Gastroesophageal sphincter (tissue), 4 donors: Measurements from ENCODE around the gene APBA1. TPM values are rescaled to one million over a fixed set of nuclear protein-coding genes. Genes with fewer than 3 reads are reported as not detected.
"Not testable (repeated sequence)": the region's sequence is repeated elsewhere in the genome, so short reads cannot be mapped to it uniquely, and the experiment has no call there.

Source experiments
- ATAC-seq: fragments of 150-250 bp; one replicate; pipeline ENCODE4 v1.9.1; 2016; ENCODE audit warnings: mild to moderate bottlenecking, moderate library complexity
- H3K27ac ChIP-seq, 4 donors: fragments of 200-600 bp; sonication (generic) in 3 of 4; 1 replicate in 3 of 4; 2 replicates in 1 of 4; pipeline ENCODE4 v1.5.1; 2016 to 2019
- H3K27me3 ChIP-seq: fragments of 200-600 bp; sonication (generic); one replicate; pipeline ENCODE4 v1.5.1; 2019
- H3K36me3 ChIP-seq, 2 donors: fragments of 200-600 bp; sonication (generic); one replicate each; pipeline ENCODE4 v1.5.1; 2019; ENCODE audit warnings: control low read depth in 1 of 2
- H3K4me1 ChIP-seq, 3 donors: fragments of 200-600 bp; sonication (generic); 1 replicate in 2 of 3; 2 replicates in 1 of 3; pipeline ENCODE4 v1.5.1; 2016 to 2019; ENCODE audit warnings: control low read depth in 2 of 3
- H3K4me3 ChIP-seq, 2 donors: fragments of 200-600 bp; sonication (generic); one replicate each; pipeline ENCODE4 v1.5.1; 2019; ENCODE audit warnings: mild to moderate bottlenecking in 1 of 2, moderate library complexity in 1 of 2
- H3K9me3 ChIP-seq, 3 donors: fragments of 200-600 bp; sonication (generic); one replicate each; pipeline ENCODE4 v1.5.1; 2017 to 2019; ENCODE audit warnings: control low read depth in 2 of 3
- CTCF ChIP-seq, 4 experiments: fragments of 200-600 bp in 2 of 4; fragments of 450-650 bp in 2 of 4; sonication (generic) in 1 of 4; IDR thresholded peaks; one replicate each; pipeline ENCODE4 v1.5.1; 2017 to 2019; ENCODE audit warnings: antibody characterized with exemption in 4 of 4, mild to moderate bottlenecking in 2 of 4, moderate library complexity in 2 of 4
- EP300 ChIP-seq: sonication (generic); formaldehyde crosslinking; IDR thresholded peaks from one replicate; pipeline ENCODE4 v1.6.1; 2017; ENCODE audit warnings: antibody characterized with exemption, mild to moderate bottlenecking
- POLR2A ChIP-seq, 2 donors: fragments of 450-650 bp; IDR thresholded peaks; one replicate each; pipeline ENCODE4 v1.6.1; 2017; ENCODE audit warnings: antibody characterized with exemption in 2 of 2, mild to moderate bottlenecking in 2 of 2, moderate library complexity in 1 of 2
- POLR2AphosphoS5 ChIP-seq: sonication (generic); formaldehyde crosslinking; IDR thresholded peaks from one replicate; pipeline ENCODE4 v1.6.1; 2017; ENCODE audit warnings: antibody characterized with exemption
- WGBS, 2 donors: methylation state at CpG; one replicate each; pipeline ENCODE4 v1.1.5; 2018; ENCODE audit warnings: low coverage in 1 of 2; 5-methylcytosine and 5-hydroxymethylcytosine counted together
- total RNA-seq, 4 donors: library from RNA; depleted of rRNA; stranded (reverse); fragments of >200 nt; gene quantifications; one replicate each; pipeline ENCODE4 v1.1.0, GENCODE V29; 2016

Gene APBA1
- total RNA-seq, 4 donors from 2014 or later, result 4.7 to 10.5 (median 5.8) TPM

GRCh38 chr9:69601698-69602097 lies 70.5 kb downstream of the APBA1 start:
- no peaks in the 10 kb centered on the region for H3K27me3 ChIP-seq
- H3K27ac ChIP-seq, result no peak overlapping the region
- WGBS, 2 donors, result 58 to 67% methylated on average over 1 of the region's 1 CpG
- no peak for ATAC-seq
- H3K36me3 ChIP-seq, result no peaks in the 10 kb centered on the region
- no peaks in the 10 kb centered on the region for H3K4me1 ChIP-seq
- no peaks in the 10 kb centered on the region for H3K9me3 ChIP-seq
- TF ChIP-seq EP300, result no peak
- no peak for TF ChIP-seq CTCF (IDR thresholded peaks at IDR 0.05)
- TF ChIP-seq POLR2AphosphoS5, result no peak
- no peak for TF ChIP-seq POLR2A (IDR thresholded peaks at IDR 0.05)
- no peak overlapping the region for H3K4me3 ChIP-seq

GRCh38 chr9:69600314-69601047 lies 71.7 kb downstream of the APBA1 start:
- Histone ChIP-seq H3K4me3 (no peak overlapping the region), H3K4me1 (no peaks in the 10 kb centered on the region), H3K27ac (no peak overlapping the region), H3K27me3 (no peaks in the 10 kb centered on the region), H3K36me3 (no peaks in the 10 kb centered on the region), H3K9me3 (no peaks in the 10 kb centered on the region)
- ATAC-seq, result no peak
- WGBS, 2 donors, result 86 to 94% methylated on average over 4 to 5 of the region's 7 CpGs
- TF ChIP-seq CTCF (IDR thresholded peaks at IDR 0.05) (no peak), EP300 (no peak), POLR2A (IDR thresholded peaks at IDR 0.05) (no peak), POLR2AphosphoS5 (no peak)

GRCh38 chr9:69599232-69599971 lies 72.8 kb downstream of the APBA1 start:
- Histone ChIP-seq H3K27ac (no peak overlapping the region), H3K4me1 (no peaks in the 10 kb centered on the region), H3K36me3 (no peaks in the 10 kb centered on the region), H3K27me3 (no peaks in the 10 kb centered on the region), H3K4me3 (no peak overlapping the region), H3K9me3 (no peaks in the 10 kb centered on the region)
- ATAC-seq, result no peak
- WGBS, 2 donors, result 58 to 100% methylated on average over 1 to 7 of the region's 8 CpGs
- TF ChIP-seq POLR2AphosphoS5, result no peak
- no peak for TF ChIP-seq CTCF (IDR thresholded peaks at IDR 0.05)
- no peak for TF ChIP-seq EP300
- no peak for TF ChIP-seq POLR2A (IDR thresholded peaks at IDR 0.05)

- not testable (repeated sequence) for H3K4me3 ChIP-seq, ATAC-seq, H3K4me1 ChIP-seq, H3K9me3 ChIP-seq, H3K27me3 ChIP-seq, H3K36me3 ChIP-seq, H3K27ac ChIP-seq
- 64% methylated on average over 1 of the region's 1 CpG; no CpG with 5 or more reads in 1 of the 2 donors for WGBS, 2 donors
Measured at GRCh38 chr9:69596906-69597305, 75.3 kb downstream of the APBA1 start.

- H3K27ac ChIP-seq, result no peak overlapping the region
- H3K4me1 ChIP-seq, result no peaks in the 10 kb centered on the region
- no peak overlapping the region for H3K4me3 ChIP-seq
- no peaks in the 10 kb centered on the region for H3K36me3 ChIP-seq
- no peaks in the 10 kb centered on the region for H3K27me3 ChIP-seq
- TF ChIP-seq POLR2A (IDR thresholded peaks at IDR 0.05) (no peak), POLR2AphosphoS5 (no peak), CTCF (IDR thresholded peaks at IDR 0.05) (no peak), EP300 (no peak)
- no peaks in the 10 kb centered on the region for H3K9me3 ChIP-seq
- no peak for ATAC-seq
- 20 to 40% methylated on average over 1 of the region's 2 CpGs for WGBS, 2 donors
Measured at GRCh38 chr9:69594180-69594579, 78.0 kb downstream of the APBA1 start.
